Activated T-cell treated with anti-CD3 and anti-CD28 coated beads, Interleukin-2, amount 50 U/mL, for 72 hours (primary cell): ENCODE measurements around the gene AADAT. TPM values are rescaled to one million over a fixed set of nuclear protein-coding genes. Genes with fewer than 3 reads are reported as not detected.
"Not testable (repeated sequence)": the region's sequence is repeated elsewhere in the genome, so short reads cannot be mapped to it uniquely, and the experiment has no call there.

ENCODE experiments used
- ATAC-seq, 2 donors: fragments of 150-1000 bp; cut with Tn5 transposase; replicated peaks in 1 of 2; 2 replicates each; pipeline ENCODE4 v1.10.0; 2021; ENCODE audit warnings: moderate library complexity in 2 of 2, mild to moderate bottlenecking in 1 of 2
- DNase-seq, 2 donors: peaks; one replicate each; pipeline ENCODE4 v3.0.0; 2021 to 2022; ENCODE audit warnings: mixed read lengths in 1 of 2
- H3K27ac Mint-ChIP-seq: one replicate; pipeline ENCODE4 v1.8.0; 2022; ENCODE audit warnings: mild to moderate bottlenecking, moderate library complexity, mixed read lengths
- H3K27me3 Mint-ChIP-seq: one replicate; pipeline ENCODE4 v1.8.0; 2022; ENCODE audit warnings: low read depth, mixed read lengths
- H3K36me3 Mint-ChIP-seq, 2 donors: one replicate each; pipeline ENCODE4 v1.8.0; 2022; ENCODE audit warnings: mixed read lengths in 2 of 2, mild to moderate bottlenecking in 1 of 2; ENCODE audit not compliant: insufficient read depth in 2 of 2
- H3K4me1 Mint-ChIP-seq: one replicate; pipeline ENCODE4 v1.8.0; 2022; ENCODE audit warnings: low read depth, mixed read lengths
- H3K4me3 Mint-ChIP-seq, 2 donors: one replicate each; pipeline ENCODE4 v1.8.0; 2022; ENCODE audit warnings: mild to moderate bottlenecking in 2 of 2, mixed read lengths in 2 of 2, moderate library complexity in 2 of 2
- H3K9me3 Mint-ChIP-seq, 2 donors: one replicate each; pipeline ENCODE4 v1.8.0; 2022; ENCODE audit warnings: mixed read lengths in 2 of 2
- total RNA-seq, 2 donors: library from RNA; stranded (reverse); gene quantifications; one replicate each; pipeline ENCODE4 v1.2.3, GENCODE V29; 2022

The AADAT gene
- total RNA-seq, 2 donors from 2014 or later, result 0.38 TPM; not detected in 1

- no peak for DNase-seq
- peaks cover 0 to 2% of the 10 kb centered on the region in 2 donors for H3K36me3 Mint-ChIP-seq
- peaks cover 0 to 3% of the 10 kb centered on the region in 2 donors for H3K9me3 Mint-ChIP-seq
- H3K4me1 Mint-ChIP-seq, result no peaks in the 10 kb centered on the region
- no peak overlapping the region for H3K4me3 Mint-ChIP-seq
- no peak for ATAC-seq
- H3K27ac Mint-ChIP-seq, result no peak overlapping the region
- H3K27me3 Mint-ChIP-seq, result peaks cover 28% of the 10 kb centered on the region
Measured at GRCh38 chr4:170080496-170080895, 9.3 kb downstream of the AADAT start.

GRCh38 chr4:170079981-170080380 is 9.8 kb downstream of the AADAT start:
- H3K4me3 Mint-ChIP-seq, result no peak overlapping the region
- DNase-seq (no peak), ATAC-seq (no peak)
- H3K27me3 Mint-ChIP-seq, result peaks cover 28% of the 10 kb centered on the region
- peaks cover 0 to 3% of the 10 kb centered on the region in 2 donors for H3K9me3 Mint-ChIP-seq
- peaks cover 0 to 2% of the 10 kb centered on the region in 2 donors for H3K36me3 Mint-ChIP-seq
- no peaks in the 10 kb centered on the region for H3K4me1 Mint-ChIP-seq
- no peak overlapping the region for H3K27ac Mint-ChIP-seq

- no peak overlapping the region for H3K4me3 Mint-ChIP-seq
- H3K27ac Mint-ChIP-seq, result no peak overlapping the region
- no peak for ATAC-seq
- H3K36me3 Mint-ChIP-seq, result no peaks in the 10 kb centered on the region
- H3K9me3 Mint-ChIP-seq, result no peaks in the 10 kb centered on the region
- no peaks in the 10 kb centered on the region for H3K27me3 Mint-ChIP-seq
- no peaks in the 10 kb centered on the region for H3K4me1 Mint-ChIP-seq
- DNase-seq, result no peak
Measured at GRCh38 chr4:170071196-170071595, 18.6 kb downstream of the AADAT start.

GRCh38 chr4:170068438-170069128 is 21.2 kb downstream of the AADAT start:
- H3K27me3 Mint-ChIP-seq, result no peaks in the 10 kb centered on the region
- no peak overlapping the region for H3K4me3 Mint-ChIP-seq
- no peaks in the 10 kb centered on the region for H3K9me3 Mint-ChIP-seq
- no peak for DNase-seq
- no peaks in the 10 kb centered on the region for H3K4me1 Mint-ChIP-seq
- H3K27ac Mint-ChIP-seq, result no peak overlapping the region
- no peaks in the 10 kb centered on the region for H3K36me3 Mint-ChIP-seq
- no peak for ATAC-seq

GRCh38 chr4:170059421-170059820 is 30.3 kb downstream of the AADAT start:
- Mint-ChIP-seq H3K36me3 (no peaks in the 10 kb centered on the region), H3K4me1 (no peaks in the 10 kb centered on the region), H3K4me3 (no peak overlapping the region), H3K27ac (no peak overlapping the region), H3K27me3 (no peaks in the 10 kb centered on the region), H3K9me3 (no peaks in the 10 kb centered on the region)
- no peak for ATAC-seq
- DNase-seq, result no peak

- DNase-seq (no peak), ATAC-seq (no peak)
- Mint-ChIP-seq H3K4me1 (no peaks in the 10 kb centered on the region), H3K27ac (no peak overlapping the region), H3K4me3 (no peak overlapping the region), H3K9me3 (no peaks in the 10 kb centered on the region), H3K36me3 (no peaks in the 10 kb centered on the region), H3K27me3 (no peaks in the 10 kb centered on the region)
Measured at GRCh38 chr4:170058826-170059225, 30.9 kb downstream of the AADAT start.

GRCh38 chr4:170057866-170058265 is 31.9 kb downstream of the AADAT start:
- no peaks in the 10 kb centered on the region for H3K4me1 Mint-ChIP-seq
- no peaks in the 10 kb centered on the region for H3K9me3 Mint-ChIP-seq
- H3K27ac Mint-ChIP-seq, result no peak overlapping the region
- DNase-seq, result no peak
- no peaks in the 10 kb centered on the region for H3K27me3 Mint-ChIP-seq
- H3K36me3 Mint-ChIP-seq, result no peaks in the 10 kb centered on the region
- no peak overlapping the region for H3K4me3 Mint-ChIP-seq
- ATAC-seq, result no peak

GRCh38 chr4:170052919-170053318 is 36.8 kb downstream of the AADAT start:
- DNase-seq, result no peak
- no peaks in the 10 kb centered on the region for H3K9me3 Mint-ChIP-seq
- H3K36me3 Mint-ChIP-seq, result no peaks in the 10 kb centered on the region

GRCh38 chr4:170051402-170051801 is 38.4 kb downstream of the AADAT start:
- H3K4me1 Mint-ChIP-seq, result no peaks in the 10 kb centered on the region
- no peaks in the 10 kb centered on the region for H3K36me3 Mint-ChIP-seq
- ATAC-seq (no peak), DNase-seq (no peak)
- H3K27ac Mint-ChIP-seq, result no peak overlapping the region
- H3K27me3 Mint-ChIP-seq, result peaks cover 5% of the 10 kb centered on the region
- no peak overlapping the region for H3K4me3 Mint-ChIP-seq
- H3K9me3 Mint-ChIP-seq, result no peaks in the 10 kb centered on the region

More at GRCh38 chr4:170052919-170053318, 36.8 kb downstream of the AADAT start:
- H3K27ac Mint-ChIP-seq, result no peak overlapping the region
- H3K27me3 Mint-ChIP-seq, result peaks cover 4% of the 10 kb centered on the region
- H3K4me1 Mint-ChIP-seq, result no peaks in the 10 kb centered on the region
- H3K4me3 Mint-ChIP-seq, result no peak overlapping the region
- no peak for ATAC-seq

- H3K36me3 Mint-ChIP-seq, result no peaks in the 10 kb centered on the region
- H3K4me3 Mint-ChIP-seq, result no peak overlapping the region
- no peaks in the 10 kb centered on the region for H3K4me1 Mint-ChIP-seq
- H3K27me3 Mint-ChIP-seq, result peaks cover 5% of the 10 kb centered on the region
- ATAC-seq (no peak), DNase-seq (no peak)
- no peak overlapping the region for H3K27ac Mint-ChIP-seq
- H3K9me3 Mint-ChIP-seq, result no peaks in the 10 kb centered on the region
Measured at GRCh38 chr4:170049766-170050165, 40.0 kb downstream of the AADAT start.

GRCh38 chr4:170047771-170048354 is 41.9 kb downstream of the AADAT start:
- Mint-ChIP-seq H3K4me1 (no peaks in the 10 kb centered on the region), H3K27me3 (peaks cover 5% of the 10 kb centered on the region), H3K4me3 (no peak overlapping the region), H3K9me3 (no peaks in the 10 kb centered on the region), H3K27ac (no peak overlapping the region), H3K36me3 (no peaks in the 10 kb centered on the region)
- DNase-seq, result peak; percentile 42 to 57
- ATAC-seq, result no peak

- not testable (repeated sequence) for H3K27me3 Mint-ChIP-seq, DNase-seq, H3K4me3 Mint-ChIP-seq
Measured at GRCh38 chr4:170046156-170046555, 43.6 kb downstream of the AADAT start.

GRCh38 chr4:170040031-170040680 is 49.6 kb downstream of the AADAT start:
- H3K9me3 Mint-ChIP-seq, result no peaks in the 10 kb centered on the region
- H3K4me1 Mint-ChIP-seq, result no peaks in the 10 kb centered on the region
- ATAC-seq, result no peak
- no peak overlapping the region for H3K4me3 Mint-ChIP-seq
- no peaks in the 10 kb centered on the region for H3K36me3 Mint-ChIP-seq
- H3K27ac Mint-ChIP-seq, result no peak overlapping the region
- no peak for DNase-seq
- H3K27me3 Mint-ChIP-seq, result no peaks in the 10 kb centered on the region

More at GRCh38 chr4:170046156-170046555, 43.6 kb downstream of the AADAT start:
- not testable (repeated sequence) for H3K9me3 Mint-ChIP-seq, ATAC-seq, H3K27ac Mint-ChIP-seq, H3K36me3 Mint-ChIP-seq, H3K4me1 Mint-ChIP-seq
